ENCODE results near the gene EP400.

Gene EP400

DNA sequence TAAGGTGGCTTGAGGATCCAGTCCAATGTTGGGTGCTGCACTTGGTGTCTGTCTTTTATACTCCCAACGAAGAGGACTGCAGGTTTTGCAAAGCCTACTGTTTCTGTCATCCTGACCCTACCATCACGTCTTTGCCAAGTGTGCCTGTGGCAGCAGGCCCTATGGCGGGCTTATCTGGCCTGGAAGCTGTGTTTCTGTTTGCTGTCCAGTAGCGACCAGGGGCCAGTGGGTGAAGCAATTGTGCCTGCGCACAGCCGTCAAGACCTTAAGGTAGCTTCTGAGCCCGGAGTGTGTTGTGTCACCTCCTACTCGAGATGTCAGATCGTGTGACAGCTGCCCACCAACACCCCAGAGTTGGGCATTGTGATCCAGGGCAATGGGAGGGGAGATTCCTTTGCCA, 131.7 kb downstream of the EP400 start:
- H3K27ac ChIP-seq (ENCODE audit: low read length), result no peak overlapping the region
- peaks cover 4 to 15% of the 10 kb centered on the region in 2 donors for H3K36me3 ChIP-seq (ENCODE audit: control insufficient read depth in 2 of 2, insufficient read depth in 2 of 2, low read length in 2 of 2)
- peaks cover 43% of the 10 kb centered on the region for H3K4me1 ChIP-seq (ENCODE audit: control insufficient read depth, insufficient read depth, low read length)
- H3K4me3 ChIP-seq (ENCODE audit: low read length in 2 of 2), result no peak overlapping the region
- no peaks in the 10 kb centered on the region for H3K27me3 ChIP-seq (ENCODE audit: control insufficient read depth in 1 of 2, insufficient read depth in 2 of 2, low read length in 2 of 2)
- H3K9ac ChIP-seq (ENCODE audit: low read length in 2 of 2), result no peak overlapping the region
- H3K9me3 ChIP-seq (ENCODE audit: control insufficient read depth in 2 of 2, low read length in 2 of 2), result no peaks in the 10 kb centered on the region

DNA sequence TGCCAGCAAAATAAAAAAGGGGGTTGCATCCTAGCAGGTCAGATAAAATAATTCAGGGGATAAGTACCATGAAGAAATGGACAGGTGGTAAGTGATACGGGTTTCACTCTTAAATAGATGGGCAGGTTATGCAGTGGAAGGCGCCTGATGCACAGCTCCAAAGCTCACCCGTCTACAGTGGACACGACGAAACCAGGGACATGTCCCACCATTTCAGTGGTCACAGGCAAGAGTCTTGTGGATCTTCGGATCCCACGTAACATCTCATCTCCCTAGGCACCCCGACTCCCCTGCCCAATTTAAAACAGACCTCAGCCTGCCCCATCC, 133.8 kb downstream of the EP400 start:
- H3K4me1 ChIP-seq (ENCODE audit: control insufficient read depth, insufficient read depth, low read length), result peaks cover 28% of the 10 kb centered on the region
- H3K27ac ChIP-seq (ENCODE audit: low read length), result no peak overlapping the region
- no peaks in the 10 kb centered on the region for H3K9me3 ChIP-seq (ENCODE audit: control insufficient read depth in 2 of 2, low read length in 2 of 2)
- peak overlapping the region in 1 of 2 donors; percentile 46 for H3K9ac ChIP-seq (ENCODE audit: low read length in 2 of 2)
- no peaks in the 10 kb centered on the region for H3K27me3 ChIP-seq (ENCODE audit: control insufficient read depth in 1 of 2, insufficient read depth in 2 of 2, low read length in 2 of 2)
- no peaks in the 10 kb centered on the region for H3K36me3 ChIP-seq (ENCODE audit: control insufficient read depth in 2 of 2, insufficient read depth in 2 of 2, low read length in 2 of 2)
- H3K4me3 ChIP-seq (ENCODE audit: low read length in 2 of 2), result peak overlapping the region; percentile 50 to 75

DNA sequence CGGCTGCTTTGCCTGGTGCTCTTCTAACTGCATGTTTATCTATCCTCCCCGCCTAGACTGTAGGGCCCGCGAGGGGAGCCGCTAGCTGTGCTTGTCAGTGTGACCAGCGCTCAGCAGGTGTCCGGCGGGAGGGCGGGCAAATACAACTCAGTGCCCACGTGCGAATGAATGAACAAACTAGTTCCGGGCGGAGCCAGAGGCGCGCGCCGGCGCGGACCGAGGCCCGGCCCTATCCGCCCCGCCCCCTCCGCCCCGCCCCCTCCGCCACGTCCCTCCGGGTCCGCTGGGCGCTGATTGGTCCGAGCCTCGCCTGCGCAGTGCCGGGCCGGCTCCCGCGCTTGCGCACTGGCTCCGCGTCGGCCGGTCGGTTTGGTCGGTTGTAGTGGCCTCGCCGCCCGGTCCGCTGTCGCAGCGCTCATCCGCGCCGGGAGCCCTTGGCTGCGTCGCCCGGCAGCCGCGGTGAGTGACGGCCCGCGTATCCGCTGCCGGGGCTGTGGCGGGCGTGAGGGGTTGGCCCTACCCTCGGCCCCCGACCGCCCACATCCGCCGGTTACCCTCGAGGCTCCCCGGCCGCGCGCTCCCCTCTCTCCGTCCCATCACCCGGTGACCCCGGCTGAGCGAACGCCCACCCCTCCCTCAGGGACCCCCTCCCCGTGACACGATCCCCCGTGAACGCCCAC, 134.3 kb downstream of the EP400 start:
- no peaks in the 10 kb centered on the region for H3K9me3 ChIP-seq (ENCODE audit: control insufficient read depth in 2 of 2, low read length in 2 of 2)
- no peaks in the 10 kb centered on the region for H3K27me3 ChIP-seq (ENCODE audit: control insufficient read depth in 1 of 2, insufficient read depth in 2 of 2, low read length in 2 of 2)
- H3K4me3 ChIP-seq (ENCODE audit: low read length in 2 of 2), result peak overlapping the region; percentile 55 to 82
- H3K4me1 ChIP-seq (ENCODE audit: control insufficient read depth, insufficient read depth, low read length), result peaks cover 24% of the 10 kb centered on the region
- H3K36me3 ChIP-seq (ENCODE audit: control insufficient read depth in 2 of 2, insufficient read depth in 2 of 2, low read length in 2 of 2), result no peaks in the 10 kb centered on the region
- H3K9ac ChIP-seq (ENCODE audit: low read length in 2 of 2), result peak overlapping the region; percentile 52 to 64
- H3K27ac ChIP-seq (ENCODE audit: low read length), result peak overlapping the region; percentile 62

DNA sequence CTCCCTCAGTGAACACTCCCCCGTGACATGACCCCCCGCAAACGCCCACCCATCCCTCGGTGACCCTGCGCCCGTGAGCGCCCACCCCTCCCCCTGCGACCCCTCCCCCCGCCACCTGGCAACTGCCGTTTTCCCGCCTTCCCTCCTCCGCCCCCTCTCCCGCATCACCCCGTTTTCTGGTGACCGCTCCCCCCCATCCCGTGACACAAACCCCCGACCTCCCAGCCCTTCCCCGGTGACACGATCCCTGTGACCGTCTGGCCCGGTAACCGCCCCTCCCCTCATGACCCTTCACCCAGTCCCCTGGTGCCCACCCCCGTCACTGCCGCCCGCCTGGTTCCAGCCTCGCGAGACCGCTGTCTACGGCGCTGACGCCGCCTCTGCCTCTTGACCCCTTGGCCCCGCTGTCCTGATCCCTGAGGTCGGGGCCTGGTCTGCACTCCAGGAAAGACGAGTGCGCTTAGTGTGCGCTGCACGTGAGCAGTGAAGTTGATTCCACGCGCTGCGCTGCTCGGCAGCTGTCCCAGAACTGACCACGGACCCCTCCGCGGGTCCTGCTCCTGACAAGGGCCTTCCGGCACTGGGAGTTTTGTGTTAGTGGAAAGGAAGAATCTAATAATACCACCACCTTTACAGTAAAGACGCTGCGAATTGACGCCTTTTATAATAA, 135.0 kb downstream of the EP400 start:
- no peaks in the 10 kb centered on the region for H3K36me3 ChIP-seq (ENCODE audit: control insufficient read depth in 2 of 2, insufficient read depth in 2 of 2, low read length in 2 of 2)
- H3K4me3 ChIP-seq (ENCODE audit: low read length in 2 of 2), result peak overlapping the region; percentile 64 to 82
- H3K27me3 ChIP-seq (ENCODE audit: control insufficient read depth in 1 of 2, insufficient read depth in 2 of 2, low read length in 2 of 2), result no peaks in the 10 kb centered on the region
- H3K9ac ChIP-seq (ENCODE audit: low read length in 2 of 2), result peak overlapping the region; percentile 52 to 75
- H3K4me1 ChIP-seq (ENCODE audit: control insufficient read depth, insufficient read depth, low read length), result peaks cover 18% of the 10 kb centered on the region
- peak overlapping the region; percentile 82 for H3K27ac ChIP-seq (ENCODE audit: low read length)
- H3K9me3 ChIP-seq (ENCODE audit: control insufficient read depth in 2 of 2, low read length in 2 of 2), result no peaks in the 10 kb centered on the region

DNA sequence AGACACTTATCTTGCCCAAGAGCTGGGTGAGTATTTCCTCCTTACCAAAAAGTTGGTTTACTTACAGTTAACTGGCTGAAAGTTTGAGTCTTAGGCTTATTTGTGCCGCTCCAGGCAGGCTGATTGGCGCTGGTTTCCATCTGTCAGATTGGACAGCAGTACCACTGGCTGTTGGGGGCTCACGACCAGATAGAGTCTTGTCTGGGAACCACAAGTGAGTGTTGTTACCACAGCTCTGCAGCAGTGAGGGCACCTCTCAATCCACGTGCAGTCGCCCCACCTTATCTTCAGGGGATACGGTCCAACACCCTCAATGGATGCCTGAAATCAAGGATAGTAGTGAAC, 135.5 kb downstream of the EP400 start:
- peak overlapping the region; percentile 64 to 82 for H3K4me3 ChIP-seq (ENCODE audit: low read length in 2 of 2)
- H3K27ac ChIP-seq (ENCODE audit: low read length), result peak overlapping the region; percentile 82
- peak overlapping the region; percentile 52 to 75 for H3K9ac ChIP-seq (ENCODE audit: low read length in 2 of 2)

DNA sequence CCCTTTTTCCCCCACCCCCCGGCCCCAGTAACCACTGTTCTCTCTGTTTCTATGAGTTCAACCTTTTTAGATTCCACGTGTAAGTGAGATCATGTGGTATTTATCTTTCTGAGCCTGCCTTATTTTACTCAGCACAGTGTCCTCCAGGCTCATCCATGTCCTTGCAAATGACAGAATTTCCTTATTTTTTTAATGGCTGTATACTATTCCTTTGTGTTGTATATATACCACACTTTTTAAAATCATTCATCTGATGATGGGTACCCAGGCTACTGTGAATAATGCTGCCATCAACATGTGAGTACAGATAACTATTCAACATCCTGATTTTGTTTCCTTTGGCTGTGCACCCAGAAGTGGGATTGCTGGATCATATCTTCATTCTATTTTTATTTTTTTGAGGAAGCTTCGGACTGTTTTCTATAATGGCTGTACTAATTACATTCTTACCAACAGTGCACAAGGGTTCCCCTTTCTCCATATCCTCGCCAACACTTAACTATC, 139.7 kb downstream of the EP400 start:
- Histone ChIP-seq H3K27ac (ENCODE audit: low read length) (no peak overlapping the region), H3K4me1 (ENCODE audit: control insufficient read depth, insufficient read depth, low read length) (peaks cover 9% of the 10 kb centered on the region), H3K9me3 (ENCODE audit: control insufficient read depth in 2 of 2, low read length in 2 of 2) (no peaks in the 10 kb centered on the region), H3K27me3 (ENCODE audit: control insufficient read depth in 1 of 2, insufficient read depth in 2 of 2, low read length in 2 of 2) (no peaks in the 10 kb centered on the region), H3K9ac (ENCODE audit: low read length in 2 of 2) (no peak overlapping the region), H3K4me3 (ENCODE audit: low read length in 2 of 2) (no peak overlapping the region), H3K36me3 (ENCODE audit: control insufficient read depth in 2 of 2, insufficient read depth in 2 of 2, low read length in 2 of 2) (peaks cover 0 to 3% of the 10 kb centered on the region in 2 donors)

More for the DNA sequence above, 135.5 kb downstream of the EP400 start:
- Histone ChIP-seq H3K4me1 (ENCODE audit: control insufficient read depth, insufficient read depth, low read length) (peaks cover 16% of the 10 kb centered on the region), H3K27me3 (ENCODE audit: control insufficient read depth in 1 of 2, insufficient read depth in 2 of 2, low read length in 2 of 2) (no peaks in the 10 kb centered on the region), H3K36me3 (ENCODE audit: control insufficient read depth in 2 of 2, insufficient read depth in 2 of 2, low read length in 2 of 2) (no peaks in the 10 kb centered on the region), H3K9me3 (ENCODE audit: control insufficient read depth in 2 of 2, low read length in 2 of 2) (no peaks in the 10 kb centered on the region)

DNA sequence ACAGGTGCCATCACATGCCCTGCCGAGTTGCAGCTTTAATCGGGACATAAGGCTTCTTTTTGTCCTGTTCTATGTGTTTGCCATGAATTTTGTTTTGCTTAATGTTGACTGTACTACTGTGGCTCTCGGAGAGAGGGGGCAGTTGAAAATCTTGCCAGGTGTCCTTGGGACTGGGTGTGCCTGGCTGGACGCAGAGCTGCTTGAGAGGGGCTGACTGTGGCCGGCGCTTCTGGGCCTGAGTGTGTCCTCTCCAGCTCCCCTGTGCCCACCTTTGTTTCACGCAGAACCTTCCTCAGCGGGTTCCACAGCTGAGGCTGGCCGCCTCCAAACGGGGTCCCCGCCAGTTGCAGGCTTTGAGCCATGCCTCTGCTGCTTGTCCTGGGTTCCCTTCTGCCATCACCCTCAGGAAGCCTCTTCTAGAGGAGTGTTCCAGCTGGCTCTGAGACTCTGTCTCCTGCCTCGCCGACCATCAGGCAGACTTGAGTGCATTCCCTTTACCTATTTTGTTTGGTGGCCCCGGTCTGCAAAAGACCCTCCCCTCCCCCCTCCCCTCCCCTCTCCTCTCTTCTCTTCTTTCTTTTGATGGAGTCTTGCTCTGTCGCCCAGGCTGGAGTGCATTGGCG, 144.6 kb downstream of the EP400 start:
- no peaks in the 10 kb centered on the region for H3K4me1 ChIP-seq (ENCODE audit: control insufficient read depth, insufficient read depth, low read length)
- H3K9me3 ChIP-seq (ENCODE audit: control insufficient read depth in 2 of 2, low read length in 2 of 2), result no peaks in the 10 kb centered on the region

DNA sequence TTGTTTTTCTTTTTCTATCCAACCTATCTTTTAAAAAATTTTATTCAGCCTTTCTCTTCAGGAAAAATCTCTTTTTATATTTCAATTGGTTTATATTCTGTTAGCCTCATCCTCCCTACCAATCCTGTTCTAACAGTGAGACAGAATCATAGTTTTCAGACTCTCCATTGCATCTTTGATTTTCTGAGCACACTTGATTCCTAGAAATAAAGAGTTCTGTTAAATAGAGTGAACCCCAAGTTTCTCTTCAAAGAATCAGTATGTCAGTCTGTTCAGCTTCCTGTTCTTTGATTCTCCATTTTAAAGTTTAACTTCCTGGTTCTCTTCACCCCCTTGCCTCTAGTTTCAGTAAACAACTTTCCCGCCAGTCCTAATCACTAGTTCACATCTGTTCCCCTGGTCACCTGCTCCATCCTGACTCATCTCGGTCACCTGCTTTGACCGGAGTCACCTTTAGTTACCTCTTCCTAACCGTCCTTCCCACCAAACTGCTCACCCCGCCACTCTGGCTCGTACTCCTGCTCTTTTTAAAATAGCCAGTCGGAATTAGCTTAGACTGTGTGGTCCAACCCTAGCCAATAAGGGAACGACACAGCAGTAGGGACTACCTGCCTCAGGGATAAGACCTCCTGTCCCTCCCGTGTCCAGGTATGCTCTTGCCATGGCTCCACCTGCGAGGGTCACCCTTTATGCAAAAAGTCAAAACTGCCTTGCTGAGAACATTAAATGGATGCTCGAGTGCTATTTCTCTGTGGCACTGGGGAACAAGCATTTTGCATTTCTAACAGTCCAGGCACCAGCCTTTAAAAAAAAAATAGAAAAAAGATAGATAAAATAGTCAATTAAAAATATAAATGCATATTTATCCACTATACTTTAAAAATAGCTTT, 146.0 kb downstream of the EP400 start:
- Histone ChIP-seq H3K9me3 (ENCODE audit: control insufficient read depth in 2 of 2, low read length in 2 of 2) (no peaks in the 10 kb centered on the region), H3K27me3 (ENCODE audit: control insufficient read depth in 1 of 2, insufficient read depth in 2 of 2, low read length in 2 of 2) (no peaks in the 10 kb centered on the region), H3K27ac (ENCODE audit: low read length) (no peak overlapping the region), H3K36me3 (ENCODE audit: control insufficient read depth in 2 of 2, insufficient read depth in 2 of 2, low read length in 2 of 2) (peaks cover 4 to 6% of the 10 kb centered on the region in 2 donors), H3K4me3 (ENCODE audit: low read length in 2 of 2) (no peak overlapping the region), H3K4me1 (ENCODE audit: control insufficient read depth, insufficient read depth, low read length) (no peaks in the 10 kb centered on the region), H3K9ac (ENCODE audit: low read length in 2 of 2) (no peak overlapping the region)

More for the DNA sequence above, 144.6 kb downstream of the EP400 start:
- H3K4me3 ChIP-seq (ENCODE audit: low read length in 2 of 2), result no peak overlapping the region
- no peak overlapping the region for H3K27ac ChIP-seq (ENCODE audit: low read length)
- H3K27me3 ChIP-seq (ENCODE audit: control insufficient read depth in 1 of 2, insufficient read depth in 2 of 2, low read length in 2 of 2), result no peaks in the 10 kb centered on the region
- H3K36me3 ChIP-seq (ENCODE audit: control insufficient read depth in 2 of 2, insufficient read depth in 2 of 2, low read length in 2 of 2), result peaks cover 0 to 3% of the 10 kb centered on the region in 2 donors
- no peak overlapping the region for H3K9ac ChIP-seq (ENCODE audit: low read length in 2 of 2)

DNA sequence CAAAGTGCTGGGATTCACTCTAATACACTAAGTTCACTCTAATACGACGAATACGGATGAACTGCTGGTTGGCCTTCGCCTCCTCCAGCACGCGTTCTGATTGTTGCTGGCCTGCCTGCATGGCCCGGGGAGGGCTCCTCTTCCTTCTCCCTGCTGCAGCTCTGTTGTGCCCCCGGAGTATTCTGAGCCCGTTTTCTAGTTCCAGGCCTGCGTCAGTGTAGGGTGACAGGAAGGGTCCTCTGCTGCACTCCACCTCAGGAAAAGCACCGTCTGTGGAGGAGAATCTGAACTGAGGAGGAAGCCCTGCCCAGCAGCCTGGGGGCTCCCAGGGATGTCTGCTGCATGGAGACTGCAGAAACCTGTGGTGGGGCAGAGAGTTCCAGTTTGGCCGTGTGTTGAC, 150.0 kb downstream of the EP400 start:
- H3K4me3 ChIP-seq (ENCODE audit: low read length in 2 of 2), result no peak overlapping the region
- H3K27ac ChIP-seq (ENCODE audit: low read length), result no peak overlapping the region
- H3K27me3 ChIP-seq (ENCODE audit: control insufficient read depth in 1 of 2, insufficient read depth in 2 of 2, low read length in 2 of 2), result no peaks in the 10 kb centered on the region
- H3K9ac ChIP-seq (ENCODE audit: low read length in 2 of 2), result no peak overlapping the region
- H3K36me3 ChIP-seq (ENCODE audit: control insufficient read depth in 2 of 2, insufficient read depth in 2 of 2, low read length in 2 of 2), result peaks cover 3 to 5% of the 10 kb centered on the region in 2 donors
- H3K9me3 ChIP-seq (ENCODE audit: control insufficient read depth in 2 of 2, low read length in 2 of 2), result no peaks in the 10 kb centered on the region
- no peaks in the 10 kb centered on the region for H3K4me1 ChIP-seq (ENCODE audit: control insufficient read depth, insufficient read depth, low read length)

DNA sequence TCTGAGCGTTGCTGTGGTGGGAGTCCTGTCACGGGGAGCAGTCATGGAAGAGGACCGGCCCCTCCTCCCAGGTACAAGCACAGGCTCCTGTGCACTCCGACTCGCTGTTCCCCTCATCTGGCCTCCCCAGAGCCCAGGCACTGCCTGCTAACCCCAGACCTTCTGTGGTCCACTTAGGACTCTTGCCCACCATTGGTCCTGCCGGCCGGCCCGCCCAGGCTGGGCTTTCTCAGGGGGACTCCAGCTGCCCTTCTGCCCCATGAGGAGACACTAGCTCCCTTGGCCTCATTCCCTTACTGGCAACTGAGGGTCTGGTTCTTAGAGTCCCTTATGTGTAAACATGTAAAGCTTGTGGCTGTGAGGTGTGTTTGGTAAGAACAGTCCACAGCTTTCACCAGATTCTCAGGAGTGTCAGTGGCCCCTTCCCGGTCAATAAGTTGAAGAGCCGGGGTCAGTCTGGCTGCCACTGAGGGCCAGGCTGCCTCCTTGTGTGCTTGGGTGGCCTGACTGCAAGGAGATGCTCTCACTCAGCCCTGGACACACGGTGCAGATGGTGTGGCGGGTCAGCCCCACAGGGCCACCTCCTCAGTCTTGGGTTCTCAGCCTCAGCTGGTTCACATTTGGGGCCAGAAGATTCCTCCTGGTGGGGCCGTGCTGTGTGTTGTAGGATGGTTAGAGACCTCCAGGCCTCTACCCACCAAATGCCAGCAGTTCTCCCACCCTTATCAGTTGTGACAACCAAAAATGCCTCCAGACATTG, 150.7 kb downstream of the EP400 start:
- Histone ChIP-seq H3K4me1 (ENCODE audit: control insufficient read depth, insufficient read depth, low read length) (no peaks in the 10 kb centered on the region), H3K36me3 (ENCODE audit: control insufficient read depth in 2 of 2, insufficient read depth in 2 of 2, low read length in 2 of 2) (peaks cover 3 to 9% of the 10 kb centered on the region in 2 donors), H3K4me3 (ENCODE audit: low read length in 2 of 2) (no peak overlapping the region), H3K9ac (ENCODE audit: low read length in 2 of 2) (no peak overlapping the region), H3K27ac (ENCODE audit: low read length) (no peak overlapping the region), H3K9me3 (ENCODE audit: control insufficient read depth in 2 of 2, low read length in 2 of 2) (no peaks in the 10 kb centered on the region), H3K27me3 (ENCODE audit: control insufficient read depth in 1 of 2, insufficient read depth in 2 of 2, low read length in 2 of 2) (no peaks in the 10 kb centered on the region)

Measured in stomach smooth muscle (tissue), 2 donors.